HUES64 (cell line): ENCODE results near the gene UVRAG.
A peak's percentile ranks its signal among the peaks of the same experiment; 100 is the strongest.

Source experiments
- H3K27ac ChIP-seq: 2 replicates; pipeline ENCODE4 v1.7.0; 2013; ENCODE audit warnings: low read depth, low read length, inconsistent platforms
- H3K27me3 ChIP-seq: 2 replicates; pipeline ENCODE4 v1.6.1; 2013; ENCODE audit warnings: mild to moderate bottlenecking, low read length; ENCODE audit not compliant: insufficient read depth
- H3K36me3 ChIP-seq: 2 replicates; pipeline ENCODE4 v1.6.1; 2013; ENCODE audit warnings: mild to moderate bottlenecking, low read length; ENCODE audit not compliant: insufficient read depth
- H3K4me1 ChIP-seq: 2 replicates; pipeline ENCODE4 v1.6.1; 2013; ENCODE audit warnings: mild to moderate bottlenecking, low read length, moderate library complexity; ENCODE audit not compliant: insufficient read depth
- H3K4me3 ChIP-seq: 2 replicates; pipeline ENCODE4 v1.5.1; 2013; ENCODE audit warnings: mild to moderate bottlenecking, low read length, moderate library complexity
- H3K9ac ChIP-seq: 2 replicates; pipeline ENCODE4 v1.6.1; 2013; ENCODE audit warnings: mild to moderate bottlenecking, low read depth, low read length
- H3K9me3 ChIP-seq: 2 replicates; pipeline ENCODE4 v1.6.1; 2013; ENCODE audit warnings: low read depth, low read length; ENCODE audit not compliant: insufficient read depth
- WGBS: fragments of 150-250, 120-280 bp; methylation state at CpG from one replicate; pipeline ENCODE4 v1.1.7; 2013; ENCODE audit warnings: missing lambda C conversion rate; 5-methylcytosine and 5-hydroxymethylcytosine counted together

Gene UVRAG

GRCh38 chr11:75946531-75947530 is 131.8 kb downstream of the UVRAG start:
- Histone ChIP-seq H3K36me3 (no peaks in the 10 kb centered on the region), H3K9me3 (no peaks in the 10 kb centered on the region), H3K9ac (no peak overlapping the region), H3K4me1 (peaks cover 14% of the 10 kb centered on the region), H3K27ac (peak overlapping the region; percentile 17; the same call in 1 of the 2 replicates), H3K4me3 (no peak overlapping the region), H3K27me3 (no peaks in the 10 kb centered on the region)
- 88% methylated on average over 7 of the region's 8 CpGs for WGBS

- H3K4me1 ChIP-seq: peaks cover 16% of the 10 kb centered on the region
- H3K9ac ChIP-seq: no peak overlapping the region
- no peaks in the 10 kb centered on the region for H3K36me3 ChIP-seq
- H3K27me3 ChIP-seq: no peaks in the 10 kb centered on the region
- no peaks in the 10 kb centered on the region for H3K9me3 ChIP-seq
- no peak overlapping the region for H3K27ac ChIP-seq
- no peak overlapping the region for H3K4me3 ChIP-seq
- WGBS: 92% methylated on average over 6 of the region's 6 CpGs
These were observed 134.1 kb downstream of the UVRAG start for GRCh38 chr11:75949023-75949672.

- H3K4me1 ChIP-seq: peaks cover 16% of the 10 kb centered on the region
- H3K27ac ChIP-seq: no peak overlapping the region
- H3K36me3 ChIP-seq: no peaks in the 10 kb centered on the region
- WGBS: 96% methylated on average over 5 of the region's 6 CpGs
- H3K9me3 ChIP-seq: no peaks in the 10 kb centered on the region
- H3K9ac ChIP-seq: no peak overlapping the region
- no peak overlapping the region for H3K4me3 ChIP-seq
- H3K27me3 ChIP-seq: no peaks in the 10 kb centered on the region
These were observed 135.1 kb downstream of the UVRAG start for GRCh38 chr11:75950141-75950540.

GRCh38 chr11:75954039-75954438 is 139.0 kb downstream of the UVRAG start:
- WGBS: 90% methylated on average over 2 of the region's 2 CpGs
- no peak overlapping the region for H3K27ac ChIP-seq
- no peak overlapping the region for H3K4me3 ChIP-seq
- H3K27me3 ChIP-seq: no peaks in the 10 kb centered on the region
- H3K4me1 ChIP-seq: peaks cover 7% of the 10 kb centered on the region; the same call in 1 of the 2 replicates
- no peaks in the 10 kb centered on the region for H3K36me3 ChIP-seq
- H3K9ac ChIP-seq: no peak overlapping the region
- H3K9me3 ChIP-seq: no peaks in the 10 kb centered on the region

- no peaks in the 10 kb centered on the region for H3K9me3 ChIP-seq
- no peak overlapping the region for H3K27ac ChIP-seq
- peaks cover 7% of the 10 kb centered on the region; the same call in 1 of the 2 replicates for H3K4me1 ChIP-seq
- WGBS: 95% methylated on average over 4 of the region's 5 CpGs
- H3K27me3 ChIP-seq: no peaks in the 10 kb centered on the region
- no peak overlapping the region for H3K9ac ChIP-seq
- H3K4me3 ChIP-seq: no peak overlapping the region
- H3K36me3 ChIP-seq: no peaks in the 10 kb centered on the region
These were observed 140.4 kb downstream of the UVRAG start for GRCh38 chr11:75955443-75955842.

- no peaks in the 10 kb centered on the region for H3K27me3 ChIP-seq
- no peaks in the 10 kb centered on the region for H3K4me1 ChIP-seq
- H3K4me3 ChIP-seq: no peak overlapping the region
- 96% methylated on average over 2 of the region's 2 CpGs for WGBS
- H3K36me3 ChIP-seq: no peaks in the 10 kb centered on the region
- H3K9ac ChIP-seq: no peak overlapping the region
- no peaks in the 10 kb centered on the region for H3K9me3 ChIP-seq
- no peak overlapping the region for H3K27ac ChIP-seq
These were observed 144.5 kb downstream of the UVRAG start for GRCh38 chr11:75959540-75959939.

- Histone ChIP-seq H3K27me3 (no peaks in the 10 kb centered on the region), H3K27ac (no peak overlapping the region), H3K36me3 (no peaks in the 10 kb centered on the region), H3K9ac (no peak overlapping the region), H3K4me3 (no peak overlapping the region), H3K4me1 (peaks cover 13% of the 10 kb centered on the region; the same call in 1 of the 2 replicates), H3K9me3 (no peaks in the 10 kb centered on the region)
- 92% methylated on average over 2 of the region's 2 CpGs for WGBS
These were observed 149.1 kb downstream of the UVRAG start for GRCh38 chr11:75964071-75964470.

- H3K9ac ChIP-seq: no peak overlapping the region
- no peak overlapping the region for H3K4me3 ChIP-seq
- no peaks in the 10 kb centered on the region for H3K36me3 ChIP-seq
- peaks cover 13% of the 10 kb centered on the region; the same call in 1 of the 2 replicates for H3K4me1 ChIP-seq
- no peaks in the 10 kb centered on the region for H3K27me3 ChIP-seq
- no peaks in the 10 kb centered on the region for H3K9me3 ChIP-seq
- H3K27ac ChIP-seq: no peak overlapping the region
These were observed 151.7 kb downstream of the UVRAG start for GRCh38 chr11:75966537-75967287.

GRCh38 chr11:75968021-75968625 is 153.1 kb downstream of the UVRAG start:
- WGBS: no CpG with 5 or more reads among the region's 2 CpGs
- no peaks in the 10 kb centered on the region for H3K27me3 ChIP-seq

GRCh38 chr11:75969626-75970308 is 154.8 kb downstream of the UVRAG start:
- Histone ChIP-seq H3K36me3 (no peaks in the 10 kb centered on the region), H3K4me3 (no peak overlapping the region), H3K9ac (no peak overlapping the region), H3K9me3 (peaks cover 4% of the 10 kb centered on the region; the same call in 1 of the 2 replicates), H3K4me1 (peaks cover 13% of the 10 kb centered on the region; the same call in 1 of the 2 replicates), H3K27me3 (no peaks in the 10 kb centered on the region), H3K27ac (no peak overlapping the region)
- WGBS: 95% methylated on average over 5 of the region's 5 CpGs

More at GRCh38 chr11:75968021-75968625, 153.1 kb downstream of the UVRAG start:
- peaks cover 3% of the 10 kb centered on the region; the same call in 1 of the 2 replicates for H3K9me3 ChIP-seq
- no peak overlapping the region for H3K9ac ChIP-seq
- H3K27ac ChIP-seq: no peak overlapping the region
- H3K36me3 ChIP-seq: no peaks in the 10 kb centered on the region
- H3K4me1 ChIP-seq: peaks cover 13% of the 10 kb centered on the region; the same call in 1 of the 2 replicates
- no peak overlapping the region for H3K4me3 ChIP-seq
